Prostate gland (tissue), 2 donors: ENCODE data around the gene HOXA13. TPM values are rescaled to one million over a fixed set of nuclear protein-coding genes. Genes with fewer than 3 reads are reported as not detected.

ENCODE experiments used
- DNase-seq: peaks from one replicate; pipeline ENCODE4 v3.0.0-alpha.2; 2019; ENCODE audit warnings: low spot score
- H3K27ac ChIP-seq, 2 donors: fragments of 200-600 bp; sonication (generic); 2 replicates each; pipeline ENCODE4 v1.5.1; 2017 to 2019
- H3K27me3 ChIP-seq: fragments of 200-600 bp; sonication (generic); replicated peaks from 2 replicates; pipeline ENCODE4 v1.5.1; 2019; ENCODE audit not compliant: insufficient read depth
- H3K36me3 ChIP-seq, 2 donors: fragments of 200-600 bp; sonication (generic); 1 replicate in 1 of 2; 2 replicates in 1 of 2; pipeline versions ENCODE4 v1.5.1 to v1.8.1; 2017 to 2019
- H3K4me1 ChIP-seq: fragments of 200-600 bp; sonication (generic); replicated peaks from 2 replicates; pipeline ENCODE4 v1.5.1; 2019
- H3K4me3 ChIP-seq, 2 donors: fragments of 200-600 bp; sonication (generic); 2 replicates each; pipeline ENCODE4 v1.5.1; 2017 to 2019
- H3K9me3 ChIP-seq: fragments of 200-600 bp; sonication (generic); 2 replicates; pipeline ENCODE4 v1.5.1; 2017
- POLR2A ChIP-seq: fragments of 450-650 bp; IDR thresholded peaks from one replicate; pipeline ENCODE4 v1.6.1; 2016; ENCODE audit warnings: antibody characterized with exemption, mild to moderate bottlenecking
- POLR2AphosphoS5 ChIP-seq: sonication (generic); formaldehyde crosslinking; IDR thresholded peaks from one replicate; pipeline ENCODE4 v1.6.1; 2017; ENCODE audit warnings: antibody characterized with exemption
- WGBS: methylation state at CpG from one replicate; pipeline ENCODE4 v1.1.5; 2018; 5-methylcytosine and 5-hydroxymethylcytosine counted together
- intact Hi-C: fragments of 100-400 bp; cut with DNase I; formaldehyde crosslinking; loops from one replicate; pipeline ENCODE4 v1.14.2; 2022
- total RNA-seq, 2 donors: library from RNA; depleted of rRNA; stranded (reverse); fragments of >200 nt; gene quantifications; one replicate each; pipeline ENCODE4 v1.1.0, GENCODE V29; 2016
- TF ChIP-seq, protein P1 (sequence below), 4 experiments: fragments of 200-600 bp in 2 of 4; fragments of 450-650 bp in 2 of 4; sonication (generic) in 2 of 4; IDR thresholded peaks; 1 replicate in 3 of 4; 2 replicates in 1 of 4; pipeline ENCODE4 v1.5.1; 2016 to 2019; ENCODE audit warnings: antibody characterized with exemption in 4 of 4, mild to moderate bottlenecking in 2 of 4, moderate library complexity in 2 of 4

HOXA13 gene
- total RNA-seq, 2 donors from 2014 or later, result 19.1 to 50.4 TPM

DNA sequence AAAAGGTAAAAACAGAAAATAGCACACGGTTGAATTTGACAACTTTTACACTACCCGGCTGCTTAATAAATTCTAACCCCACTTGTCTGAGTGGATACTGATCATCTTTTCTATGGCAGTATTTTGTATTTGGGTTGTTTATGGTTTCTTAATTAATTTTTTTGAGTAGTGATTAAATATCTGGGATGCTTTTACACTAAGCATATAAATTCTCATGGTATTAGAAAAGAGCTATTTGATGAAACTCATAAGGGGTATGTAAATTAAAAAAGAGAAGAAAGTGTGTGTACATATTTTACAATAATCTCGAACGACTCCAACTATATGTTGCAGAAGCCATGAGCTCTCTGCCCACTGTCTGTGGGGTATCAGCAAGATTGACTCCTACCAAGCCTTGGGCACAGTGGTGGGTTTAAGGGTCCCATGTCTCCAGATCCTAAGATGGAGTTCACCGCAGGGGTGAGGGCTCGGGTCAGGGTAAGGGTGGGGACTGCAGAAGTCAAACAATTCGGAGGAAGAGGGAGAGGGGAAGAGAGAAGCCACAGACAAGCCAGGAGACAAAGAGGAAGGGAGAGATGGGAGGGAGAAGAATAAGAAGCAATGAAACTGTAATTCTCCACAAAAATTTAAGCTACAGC, 7.6 kb upstream of the HOXA13 start:
- DNase-seq, result no peak
- no peaks in the 10 kb centered on the region for H3K36me3 ChIP-seq
- intact Hi-C loops, result loop anchor here (5.0 to 10.0 kb wide), 2 partner anchors 395 to 717 kb away; no protein-coding TSS in a partner anchor
- H3K4me3 ChIP-seq, result peak overlapping the region in 1 of 2 donors; percentile 8
- WGBS, result 10% methylated on average over 7 of the region's 7 CpGs
- H3K9me3 ChIP-seq, result no peaks in the 10 kb centered on the region
- TF ChIP-seq POLR2AphosphoS5 (no peak), POLR2A (no peak)
- TF ChIP-seq, protein P1, sequence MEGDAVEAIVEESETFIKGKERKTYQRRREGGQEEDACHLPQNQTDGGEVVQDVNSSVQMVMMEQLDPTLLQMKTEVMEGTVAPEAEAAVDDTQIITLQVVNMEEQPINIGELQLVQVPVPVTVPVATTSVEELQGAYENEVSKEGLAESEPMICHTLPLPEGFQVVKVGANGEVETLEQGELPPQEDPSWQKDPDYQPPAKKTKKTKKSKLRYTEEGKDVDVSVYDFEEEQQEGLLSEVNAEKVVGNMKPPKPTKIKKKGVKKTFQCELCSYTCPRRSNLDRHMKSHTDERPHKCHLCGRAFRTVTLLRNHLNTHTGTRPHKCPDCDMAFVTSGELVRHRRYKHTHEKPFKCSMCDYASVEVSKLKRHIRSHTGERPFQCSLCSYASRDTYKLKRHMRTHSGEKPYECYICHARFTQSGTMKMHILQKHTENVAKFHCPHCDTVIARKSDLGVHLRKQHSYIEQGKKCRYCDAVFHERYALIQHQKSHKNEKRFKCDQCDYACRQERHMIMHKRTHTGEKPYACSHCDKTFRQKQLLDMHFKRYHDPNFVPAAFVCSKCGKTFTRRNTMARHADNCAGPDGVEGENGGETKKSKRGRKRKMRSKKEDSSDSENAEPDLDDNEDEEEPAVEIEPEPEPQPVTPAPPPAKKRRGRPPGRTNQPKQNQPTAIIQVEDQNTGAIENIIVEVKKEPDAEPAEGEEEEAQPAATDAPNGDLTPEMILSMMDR (IDR thresholded peaks at IDR 0.05), result no peak
- H3K27ac ChIP-seq, result peak overlapping the region; percentile 96 to 97
- no peaks in the 10 kb centered on the region for H3K27me3 ChIP-seq
- peaks cover 8% of the 10 kb centered on the region for H3K4me1 ChIP-seq

DNA sequence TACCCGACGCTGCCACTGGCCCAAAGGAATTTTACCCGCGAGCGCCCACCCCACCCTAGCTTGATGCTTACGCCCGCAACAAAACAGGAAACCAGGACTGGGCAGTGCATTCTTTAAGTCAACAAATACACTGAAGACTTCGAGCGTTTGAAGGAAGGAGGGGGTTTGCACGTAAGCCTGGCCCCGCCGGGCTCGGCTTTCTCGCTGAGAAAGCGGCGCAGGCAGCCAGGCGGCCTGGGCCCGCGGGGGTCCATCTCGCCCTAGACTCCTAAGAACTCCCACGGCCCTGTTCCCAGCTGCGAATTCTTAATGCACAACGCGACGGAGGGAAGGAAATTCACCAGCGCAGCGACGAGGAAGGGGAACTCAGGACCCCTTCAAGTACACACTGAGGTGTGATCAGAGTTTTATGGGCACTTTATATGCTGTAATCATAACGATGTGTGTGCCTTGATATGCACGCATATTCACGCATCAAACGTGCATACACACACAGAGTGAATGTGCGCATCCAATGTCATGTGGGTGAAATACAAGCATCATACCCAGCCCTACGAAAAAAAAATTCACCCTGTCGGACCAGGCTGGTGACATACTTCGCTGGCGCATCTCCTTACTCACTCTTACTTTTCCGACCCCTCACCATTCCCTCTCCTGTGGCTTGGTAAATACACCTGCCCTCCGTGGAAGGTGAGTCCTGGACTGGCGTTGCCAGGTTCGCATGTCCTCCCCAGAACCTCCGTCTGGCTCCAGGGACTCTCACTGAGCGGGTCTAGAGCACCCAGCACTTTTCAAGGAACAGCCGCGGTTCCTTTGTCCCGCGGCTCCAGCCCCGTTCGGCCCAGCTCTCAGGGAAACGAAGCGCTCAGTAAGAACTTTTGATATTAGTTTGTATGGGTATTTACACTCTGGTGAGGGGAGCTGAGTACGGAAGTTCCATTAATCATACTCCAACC, 5.7 kb upstream of the HOXA13 start:
- 3% methylated on average over 52 of the region's 52 CpGs for WGBS
- Histone ChIP-seq H3K9me3 (no peaks in the 10 kb centered on the region), H3K27ac (peak overlapping the region; percentile 96 to 97), H3K4me1 (peaks cover 4% of the 10 kb centered on the region), H3K4me3 (peak overlapping the region; percentile 76 to 81), H3K36me3 (no peaks in the 10 kb centered on the region), H3K27me3 (no peaks in the 10 kb centered on the region)
- intact Hi-C loops, result loop anchor here (5.0 to 10.0 kb wide), 2 partner anchors 397 to 719 kb away; no protein-coding TSS in a partner anchor
- DNase-seq, result no peak
- peak; percentile 3 for TF ChIP-seq POLR2AphosphoS5
- TF ChIP-seq, protein P1 (IDR thresholded peaks at IDR 0.05), result no peak

GRCh38 chr7:27204851-27205322, 5.0 kb upstream of the HOXA13 start:
- H3K27ac ChIP-seq, result peak overlapping the region; percentile 96 to 97
- no peak for DNase-seq
- TF ChIP-seq, protein P1 (IDR thresholded peaks at IDR 0.05), result no peak
- TF ChIP-seq POLR2A (no peak), POLR2AphosphoS5 (no peak)
- intact Hi-C loops, result loop anchor here (5.0 to 10.0 kb wide), 2 partner anchors 397 to 720 kb away; no protein-coding TSS in a partner anchor
- H3K4me1 ChIP-seq, result peaks cover 4% of the 10 kb centered on the region
- no peaks in the 10 kb centered on the region for H3K27me3 ChIP-seq
- no peaks in the 10 kb centered on the region for H3K36me3 ChIP-seq
- 2% methylated on average over 41 of the region's 41 CpGs for WGBS
- peak overlapping the region; percentile 76 to 81 for H3K4me3 ChIP-seq
- no peaks in the 10 kb centered on the region for H3K9me3 ChIP-seq

GRCh38 chr7:27203964-27204594, 4.2 kb upstream of the HOXA13 start:
- Histone ChIP-seq H3K27ac (peak overlapping the region; percentile 96 to 97), H3K4me3 (peak overlapping the region; percentile 76 to 81), H3K4me1 (peaks cover 4% of the 10 kb centered on the region), H3K36me3 (no peaks in the 10 kb centered on the region), H3K9me3 (no peaks in the 10 kb centered on the region), H3K27me3 (no peaks in the 10 kb centered on the region)
- DNase-seq, result no peak
- intact Hi-C loops, result loop anchor here (10.0 kb wide), 1 partner anchor 721 kb away; no protein-coding TSS in a partner anchor
- 10% methylated on average over 4 of the region's 4 CpGs for WGBS
- TF ChIP-seq, protein P1 (IDR thresholded peaks at IDR 0.05), result no peak
- TF ChIP-seq POLR2AphosphoS5 (no peak), POLR2A (no peak)
